ENCODE results near the gene PREX1. TPM values are rescaled to one million over a fixed set of nuclear protein-coding genes. Genes with fewer than 3 reads are reported as not detected.
"Not testable (repeated sequence)": the region's sequence is repeated elsewhere in the genome, so short reads cannot be mapped to it uniquely, and the experiment has no call there.

The PREX1 gene
- total and polyA plus RNA-seq, 9 donors: 3.8 to 13.6 (median 6.7) TPM

- Histone ChIP-seq H3K4me3 (no peak overlapping the region), H3K36me3 (no peaks in the 10 kb centered on the region), H3K4me1 (ENCODE audit: insufficient read depth) (no peaks in the 10 kb centered on the region), H3K27me3 (no peaks in the 10 kb centered on the region), H3K9me3 (no peaks in the 10 kb centered on the region), H3K27ac (no peak overlapping the region)
- DNase-seq: peak in 1 of 5 donors; percentile 3
- TF ChIP-seq POLR2A (IDR thresholded peaks at IDR 0.05) (no peak), CTCF (IDR thresholded peaks at IDR 0.05) (no peak), EP300 (IDR thresholded peaks at IDR 0.05) (no peak)
- WGBS, 3 donors: 87 to 88% (median 88%) methylated on average over 10 of the region's 10 CpGs
- intact Hi-C loops (cut with DNase I): no loop called here
Measured at GRCh38 chr20:48600470-48600945, 227.3 kb downstream of the PREX1 start.

- Histone ChIP-seq H3K4me3 (no peak overlapping the region), H3K4me1 (ENCODE audit: insufficient read depth) (no peaks in the 10 kb centered on the region), H3K36me3 (no peaks in the 10 kb centered on the region), H3K27ac (no peak overlapping the region), H3K9me3 (no peaks in the 10 kb centered on the region), H3K27me3 (no peaks in the 10 kb centered on the region)
- peak in 2 of 5 donors; percentile 2 to 5 for DNase-seq
- intact Hi-C loops (cut with DNase I): no loop called here
- no peak for TF ChIP-seq EP300 (IDR thresholded peaks at IDR 0.05)
- WGBS, 3 donors: 80 to 88% (median 86%) methylated on average over 11 of the region's 11 CpGs
Measured at GRCh38 chr20:48599748-48600469, 227.9 kb downstream of the PREX1 start.

GRCh38 chr20:48599106-48599747 is 228.6 kb downstream of the PREX1 start:
- Histone ChIP-seq H3K4me3 (no peak overlapping the region), H3K27ac (no peak overlapping the region), H3K4me1 (ENCODE audit: insufficient read depth) (no peaks in the 10 kb centered on the region), H3K36me3 (no peaks in the 10 kb centered on the region), H3K27me3 (no peaks in the 10 kb centered on the region), H3K9me3 (no peaks in the 10 kb centered on the region)
- intact Hi-C loops (cut with DNase I): no loop called here
- TF ChIP-seq CTCF (IDR thresholded peaks at IDR 0.05): no peak
- no peak for TF ChIP-seq EP300 (IDR thresholded peaks at IDR 0.05)
- no peak for TF ChIP-seq POLR2A (IDR thresholded peaks at IDR 0.05)
- peak in 2 of 5 donors; percentile 4 to 8 for DNase-seq
- 56 to 75% (median 63%) methylated on average over 7 of the region's 7 CpGs for WGBS, 3 donors

GRCh38 chr20:48598303-48598941 is 229.4 kb downstream of the PREX1 start:
- DNase-seq: peak in 1 of 5 donors; percentile 25
- H3K4me1 ChIP-seq (ENCODE audit: insufficient read depth); H3K27me3 ChIP-seq; H3K27ac ChIP-seq; H3K4me3 ChIP-seq; H3K9me3 ChIP-seq; intact Hi-C loops (cut with DNase I); H3K36me3 ChIP-seq: not testable (repeated sequence)
- WGBS, 3 donors: 82 to 87% (median 84%) methylated on average over 16 of the region's 16 CpGs

GRCh38 chr20:48597521-48598302 is 230.1 kb downstream of the PREX1 start:
- Histone ChIP-seq H3K4me3 (no peak overlapping the region), H3K9me3 (no peaks in the 10 kb centered on the region), H3K4me1 (ENCODE audit: insufficient read depth) (no peaks in the 10 kb centered on the region), H3K36me3 (no peaks in the 10 kb centered on the region), H3K27ac (no peak overlapping the region), H3K27me3 (no peaks in the 10 kb centered on the region)
- DNase-seq: peak in 1 of 5 donors; percentile 13
- intact Hi-C loops (cut with DNase I): no loop called here
- WGBS, 3 donors: 78 to 85% (median 79%) methylated on average over 12 of the region's 12 CpGs
- TF ChIP-seq CTCF (IDR thresholded peaks at IDR 0.05) (no peak), EP300 (IDR thresholded peaks at IDR 0.05) (no peak), POLR2A (IDR thresholded peaks at IDR 0.05) (no peak)

Measured in ovary (tissue), 9 donors.